ENCODE data around the gene TMEM198.

GRCh38 chr2:219555956-219556355 is 12.1 kb downstream of the TMEM198 start:
- TF ChIP-seq, protein P1, sequence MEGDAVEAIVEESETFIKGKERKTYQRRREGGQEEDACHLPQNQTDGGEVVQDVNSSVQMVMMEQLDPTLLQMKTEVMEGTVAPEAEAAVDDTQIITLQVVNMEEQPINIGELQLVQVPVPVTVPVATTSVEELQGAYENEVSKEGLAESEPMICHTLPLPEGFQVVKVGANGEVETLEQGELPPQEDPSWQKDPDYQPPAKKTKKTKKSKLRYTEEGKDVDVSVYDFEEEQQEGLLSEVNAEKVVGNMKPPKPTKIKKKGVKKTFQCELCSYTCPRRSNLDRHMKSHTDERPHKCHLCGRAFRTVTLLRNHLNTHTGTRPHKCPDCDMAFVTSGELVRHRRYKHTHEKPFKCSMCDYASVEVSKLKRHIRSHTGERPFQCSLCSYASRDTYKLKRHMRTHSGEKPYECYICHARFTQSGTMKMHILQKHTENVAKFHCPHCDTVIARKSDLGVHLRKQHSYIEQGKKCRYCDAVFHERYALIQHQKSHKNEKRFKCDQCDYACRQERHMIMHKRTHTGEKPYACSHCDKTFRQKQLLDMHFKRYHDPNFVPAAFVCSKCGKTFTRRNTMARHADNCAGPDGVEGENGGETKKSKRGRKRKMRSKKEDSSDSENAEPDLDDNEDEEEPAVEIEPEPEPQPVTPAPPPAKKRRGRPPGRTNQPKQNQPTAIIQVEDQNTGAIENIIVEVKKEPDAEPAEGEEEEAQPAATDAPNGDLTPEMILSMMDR (IDR thresholded peaks at IDR 0.05): no peak
- no peak for TF ChIP-seq POLR2A (IDR thresholded peaks at IDR 0.05)
